ENCODE measurements around the gene CLOCK. TPM values are rescaled to one million over a fixed set of nuclear protein-coding genes. Genes with fewer than 3 reads are reported as not detected.

The CLOCK gene
- total RNA-seq, 4 donors from 2014 or later = 23.0 to 32.1 (median 27.8) TPM

- H3K4me1 ChIP-seq = no peaks in the 10 kb centered on the region
- no peak for DNase-seq
- TF ChIP-seq POLR2A (IDR thresholded peaks at IDR 0.05) = no peak
- TF ChIP-seq, protein P1, sequence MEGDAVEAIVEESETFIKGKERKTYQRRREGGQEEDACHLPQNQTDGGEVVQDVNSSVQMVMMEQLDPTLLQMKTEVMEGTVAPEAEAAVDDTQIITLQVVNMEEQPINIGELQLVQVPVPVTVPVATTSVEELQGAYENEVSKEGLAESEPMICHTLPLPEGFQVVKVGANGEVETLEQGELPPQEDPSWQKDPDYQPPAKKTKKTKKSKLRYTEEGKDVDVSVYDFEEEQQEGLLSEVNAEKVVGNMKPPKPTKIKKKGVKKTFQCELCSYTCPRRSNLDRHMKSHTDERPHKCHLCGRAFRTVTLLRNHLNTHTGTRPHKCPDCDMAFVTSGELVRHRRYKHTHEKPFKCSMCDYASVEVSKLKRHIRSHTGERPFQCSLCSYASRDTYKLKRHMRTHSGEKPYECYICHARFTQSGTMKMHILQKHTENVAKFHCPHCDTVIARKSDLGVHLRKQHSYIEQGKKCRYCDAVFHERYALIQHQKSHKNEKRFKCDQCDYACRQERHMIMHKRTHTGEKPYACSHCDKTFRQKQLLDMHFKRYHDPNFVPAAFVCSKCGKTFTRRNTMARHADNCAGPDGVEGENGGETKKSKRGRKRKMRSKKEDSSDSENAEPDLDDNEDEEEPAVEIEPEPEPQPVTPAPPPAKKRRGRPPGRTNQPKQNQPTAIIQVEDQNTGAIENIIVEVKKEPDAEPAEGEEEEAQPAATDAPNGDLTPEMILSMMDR (IDR thresholded peaks at IDR 0.05) = no peak
- no peak overlapping the region for H3K4me3 ChIP-seq
- H3K27me3 ChIP-seq = no peaks in the 10 kb centered on the region
- no peaks in the 10 kb centered on the region for H3K9me3 ChIP-seq
- peaks cover 0 to 9% (median 0%) of the 10 kb centered on the region in 3 donors for H3K36me3 ChIP-seq
- no peak overlapping the region for H3K27ac ChIP-seq
Measured at GRCh38 chr4:55483315-55483714, 63.4 kb downstream of the CLOCK start.

- Histone ChIP-seq H3K9me3 (peaks cover 0 to 3% (median 0%) of the 10 kb centered on the region in 4 donors), H3K4me3 (no peak overlapping the region), H3K27ac (no peak overlapping the region), H3K27me3 (no peaks in the 10 kb centered on the region), H3K36me3 (peaks cover 0 to 45% (median 0%) of the 10 kb centered on the region in 3 donors), H3K4me1 (no peaks in the 10 kb centered on the region)
- no peak for DNase-seq
- TF ChIP-seq, protein P1 (IDR thresholded peaks at IDR 0.05) = no peak
- no peak for TF ChIP-seq POLR2A (IDR thresholded peaks at IDR 0.05)
Measured at GRCh38 chr4:55475394-55476243, 71.1 kb downstream of the CLOCK start.

DNA sequence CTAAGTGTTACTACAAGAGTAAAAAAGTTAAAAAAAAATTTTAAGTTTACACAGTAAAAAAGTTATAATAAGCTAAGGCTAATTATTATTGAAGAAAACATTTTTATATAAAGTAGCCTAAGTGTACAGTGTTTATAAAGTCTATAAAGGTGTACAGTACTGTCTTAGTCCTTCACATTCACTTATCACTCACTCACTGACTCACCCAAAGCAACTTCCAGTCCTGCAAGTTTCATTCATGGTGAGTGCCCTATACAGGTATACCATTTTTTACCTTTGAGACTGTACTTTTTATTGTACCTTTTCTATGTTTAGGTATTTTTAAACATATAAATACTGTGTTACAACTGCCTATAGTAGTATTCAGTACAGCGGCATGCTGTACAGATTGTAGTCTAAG, 76.7 kb downstream of the CLOCK start:
- Histone ChIP-seq H3K36me3 (peaks cover 0 to 44% (median 0%) of the 10 kb centered on the region in 3 donors), H3K4me1 (no peaks in the 10 kb centered on the region), H3K27me3 (no peaks in the 10 kb centered on the region), H3K4me3 (no peak overlapping the region), H3K9me3 (peaks cover 0 to 3% (median 0%) of the 10 kb centered on the region in 4 donors), H3K27ac (no peak overlapping the region)
- no peak for DNase-seq
- TF ChIP-seq POLR2A (IDR thresholded peaks at IDR 0.05) = no peak
- TF ChIP-seq, protein P1 (IDR thresholded peaks at IDR 0.05) = no peak

GRCh38 chr4:55468724-55469123, 78.0 kb downstream of the CLOCK start:
- TF ChIP-seq, protein P1 (IDR thresholded peaks at IDR 0.05) = no peak
- no peak for TF ChIP-seq POLR2A (IDR thresholded peaks at IDR 0.05)
- Histone ChIP-seq H3K27me3 (no peaks in the 10 kb centered on the region), H3K27ac (no peak overlapping the region), H3K36me3 (peaks cover 0 to 40% (median 0%) of the 10 kb centered on the region in 3 donors), H3K4me3 (no peak overlapping the region), H3K9me3 (no peaks in the 10 kb centered on the region), H3K4me1 (no peaks in the 10 kb centered on the region)
- DNase-seq = no peak

GRCh38 chr4:55466001-55466400, 80.7 kb downstream of the CLOCK start:
- Histone ChIP-seq H3K36me3 (peaks cover 0 to 34% (median 0%) of the 10 kb centered on the region in 3 donors), H3K27ac (no peak overlapping the region), H3K27me3 (no peaks in the 10 kb centered on the region), H3K9me3 (no peaks in the 10 kb centered on the region), H3K4me3 (no peak overlapping the region), H3K4me1 (no peaks in the 10 kb centered on the region)
- no peak for DNase-seq
- TF ChIP-seq POLR2A (IDR thresholded peaks at IDR 0.05) = no peak
- TF ChIP-seq, protein P1 (IDR thresholded peaks at IDR 0.05) = no peak
